ENCODE results near the gene TXNL1. TPM values are rescaled to one million over a fixed set of nuclear protein-coding genes. Genes with fewer than 3 reads are reported as not detected.

Gene TXNL1
- total RNA-seq, 1 donor from 2014 or later, result 128 TPM

DNA sequence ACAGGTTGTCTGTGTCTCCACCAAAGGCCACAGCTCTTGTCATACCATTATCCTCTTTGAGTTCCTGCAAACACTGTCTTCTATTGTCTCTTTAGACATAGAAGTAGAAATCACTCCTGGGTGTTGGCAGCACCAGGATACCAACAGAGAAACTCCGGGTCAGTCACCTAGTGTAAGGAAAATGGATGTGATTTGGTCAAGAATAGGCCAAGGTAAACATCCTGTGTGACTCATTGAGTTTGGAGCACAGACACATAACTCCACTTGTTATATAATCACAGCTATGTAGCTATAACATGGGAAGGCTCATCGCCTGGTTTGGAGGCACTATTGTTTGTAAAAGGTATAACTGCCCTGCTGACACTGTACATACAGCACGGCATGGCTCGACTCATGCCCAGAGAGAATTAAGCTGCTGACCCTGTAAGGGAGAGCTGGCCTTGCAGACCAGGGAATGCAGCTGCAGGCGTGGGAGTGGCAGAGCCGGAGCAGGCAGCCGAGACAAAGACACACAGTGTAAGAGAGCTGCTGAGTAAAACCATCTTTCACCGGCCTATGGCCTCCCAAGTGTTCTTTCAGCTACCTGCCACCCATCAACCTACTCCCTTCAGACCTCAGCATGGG lies 3.4 kb upstream of the TXNL1 start:
- H3K27me3 Mint-ChIP-seq (ENCODE audit: insufficient read depth, low read depth), result peaks cover 2% of the 10 kb centered on the region
- H3K9ac ChIP-seq, result no peak overlapping the region
- no peak overlapping the region for H2AFZ ChIP-seq (replicated peaks)
- peaks cover 5% of the 10 kb centered on the region for H3K4me1 ChIP-seq
- H3K9me3 Mint-ChIP-seq, result peaks cover 2% of the 10 kb centered on the region
- no peak overlapping the region for H3K27ac ChIP-seq
- peaks cover 2% of the 10 kb centered on the region for H3F3A ChIP-seq (ENCODE audit: low read depth)
- no peak overlapping the region for H3K4me3 Mint-ChIP-seq
- H3K79me2 ChIP-seq (ENCODE audit: low read depth), result peaks cover 16% of the 10 kb centered on the region
- TF ChIP-seq EZH2 (IDR thresholded peaks at IDR 0.05), result no peak
- TF ChIP-seq, protein P1, sequence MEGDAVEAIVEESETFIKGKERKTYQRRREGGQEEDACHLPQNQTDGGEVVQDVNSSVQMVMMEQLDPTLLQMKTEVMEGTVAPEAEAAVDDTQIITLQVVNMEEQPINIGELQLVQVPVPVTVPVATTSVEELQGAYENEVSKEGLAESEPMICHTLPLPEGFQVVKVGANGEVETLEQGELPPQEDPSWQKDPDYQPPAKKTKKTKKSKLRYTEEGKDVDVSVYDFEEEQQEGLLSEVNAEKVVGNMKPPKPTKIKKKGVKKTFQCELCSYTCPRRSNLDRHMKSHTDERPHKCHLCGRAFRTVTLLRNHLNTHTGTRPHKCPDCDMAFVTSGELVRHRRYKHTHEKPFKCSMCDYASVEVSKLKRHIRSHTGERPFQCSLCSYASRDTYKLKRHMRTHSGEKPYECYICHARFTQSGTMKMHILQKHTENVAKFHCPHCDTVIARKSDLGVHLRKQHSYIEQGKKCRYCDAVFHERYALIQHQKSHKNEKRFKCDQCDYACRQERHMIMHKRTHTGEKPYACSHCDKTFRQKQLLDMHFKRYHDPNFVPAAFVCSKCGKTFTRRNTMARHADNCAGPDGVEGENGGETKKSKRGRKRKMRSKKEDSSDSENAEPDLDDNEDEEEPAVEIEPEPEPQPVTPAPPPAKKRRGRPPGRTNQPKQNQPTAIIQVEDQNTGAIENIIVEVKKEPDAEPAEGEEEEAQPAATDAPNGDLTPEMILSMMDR (IDR thresholded peaks at IDR 0.05), result no peak
- no peak for TF ChIP-seq EZH2phosphoT487 (IDR thresholded peaks at IDR 0.05)
- H3K27ac Mint-ChIP-seq, result no peak overlapping the region
- DNase-seq (ENCODE audit: low spot score), result no peak
- H3K27me3 ChIP-seq, result no peaks in the 10 kb centered on the region
- no peaks in the 10 kb centered on the region for H3K36me3 Mint-ChIP-seq
- no peaks in the 10 kb centered on the region for H3K36me3 ChIP-seq
- no peak overlapping the region for H3K4me2 ChIP-seq
- no peaks in the 10 kb centered on the region for H3K9me3 ChIP-seq (ENCODE audit: low read depth)
- H3K4me1 Mint-ChIP-seq, result peaks cover 14% of the 10 kb centered on the region
- H3K4me3 ChIP-seq, result no peak overlapping the region
- peaks cover 13% of the 10 kb centered on the region for H4K20me1 ChIP-seq (ENCODE audit: low read depth)

DNA sequence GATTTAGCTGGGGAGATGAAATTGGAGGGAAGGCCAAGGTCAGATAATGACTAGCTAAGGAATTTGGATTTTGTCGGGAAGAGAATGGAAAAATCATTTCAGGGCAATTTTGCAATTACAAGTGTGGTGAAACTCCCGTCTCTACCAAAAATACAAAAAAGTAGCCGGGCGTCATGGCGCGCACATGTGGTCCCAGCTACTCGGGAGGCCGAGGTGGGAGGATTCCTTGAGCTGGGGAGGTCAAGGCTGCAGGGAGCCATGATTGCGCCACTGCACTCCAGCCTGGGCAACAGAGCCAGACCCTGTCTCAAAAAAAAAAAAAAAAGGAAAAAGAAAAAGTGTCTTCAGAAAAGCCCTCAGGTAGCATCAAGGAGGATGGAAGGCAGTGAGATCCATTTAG lies 1.2 kb upstream of the TXNL1 start:
- H4K20me1 ChIP-seq (ENCODE audit: low read depth), result peaks cover 34% of the 10 kb centered on the region
- no peaks in the 10 kb centered on the region for H3K27me3 ChIP-seq
- no peak overlapping the region for H3K27ac ChIP-seq
- no peaks in the 10 kb centered on the region for H3K9me3 ChIP-seq (ENCODE audit: low read depth)
- H3K4me1 ChIP-seq, result peaks cover 9% of the 10 kb centered on the region
- H3K9ac ChIP-seq, result no peak overlapping the region
- no peak overlapping the region for H2AFZ ChIP-seq (replicated peaks)
- H3K4me2 ChIP-seq, result no peak overlapping the region
- Mint-ChIP-seq H3K36me3 (peaks cover 3% of the 10 kb centered on the region), H3K27ac (no peak overlapping the region), H3K9me3 (peaks cover 2% of the 10 kb centered on the region), H3K4me1 (peaks cover 18% of the 10 kb centered on the region), H3K4me3 (peak overlapping the region; percentile 100), H3K27me3 (ENCODE audit: insufficient read depth, low read depth) (peaks cover 2% of the 10 kb centered on the region)
- peaks cover 2% of the 10 kb centered on the region for H3F3A ChIP-seq (ENCODE audit: low read depth)
- peaks cover 38% of the 10 kb centered on the region for H3K79me2 ChIP-seq (ENCODE audit: low read depth)
- no peak for TF ChIP-seq EZH2phosphoT487 (IDR thresholded peaks at IDR 0.05)
- TF ChIP-seq, protein P1 (IDR thresholded peaks at IDR 0.05), result no peak
- TF ChIP-seq EZH2 (IDR thresholded peaks at IDR 0.05), result no peak
- DNase-seq (ENCODE audit: low spot score), result no peak
- H3K4me3 ChIP-seq, result no peak overlapping the region
- H3K36me3 ChIP-seq, result no peaks in the 10 kb centered on the region

DNA sequence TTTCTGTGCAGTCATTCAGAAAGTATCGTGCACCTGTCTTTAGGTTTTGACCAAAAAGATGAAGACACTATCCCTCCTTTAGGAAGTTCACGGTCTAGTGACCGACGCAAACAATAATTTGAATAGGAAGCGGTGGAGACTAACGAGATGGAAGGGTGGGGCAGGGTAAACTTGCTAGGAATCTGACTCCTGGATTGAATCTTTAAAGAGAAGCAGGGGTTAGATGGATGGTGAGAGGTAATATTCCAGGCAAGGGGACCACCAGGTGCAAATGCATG lies 651 bp upstream of the TXNL1 start:
- Mint-ChIP-seq H3K27me3 (ENCODE audit: insufficient read depth, low read depth) (peaks cover 2% of the 10 kb centered on the region), H3K4me1 (peaks cover 20% of the 10 kb centered on the region), H3K9me3 (peaks cover 2% of the 10 kb centered on the region), H3K4me3 (peak overlapping the region; percentile 100), H3K27ac (peak overlapping the region; percentile 99), H3K36me3 (peaks cover 6% of the 10 kb centered on the region)
- Histone ChIP-seq H3K36me3 (no peaks in the 10 kb centered on the region), H2AFZ (replicated peaks) (peak overlapping the region; percentile 69), H4K20me1 (ENCODE audit: low read depth) (peaks cover 39% of the 10 kb centered on the region), H3F3A (ENCODE audit: low read depth) (peaks cover 2% of the 10 kb centered on the region), H3K79me2 (ENCODE audit: low read depth) (peaks cover 44% of the 10 kb centered on the region), H3K27ac (no peak overlapping the region), H3K27me3 (no peaks in the 10 kb centered on the region), H3K4me3 (peak overlapping the region; percentile 84), H3K9me3 (ENCODE audit: low read depth) (no peaks in the 10 kb centered on the region), H3K4me1 (peaks cover 9% of the 10 kb centered on the region), H3K9ac (no peak overlapping the region), H3K4me2 (peak overlapping the region; percentile 98)
- peak; percentile 1 for DNase-seq (ENCODE audit: low spot score)
- TF ChIP-seq EZH2phosphoT487 (IDR thresholded peaks at IDR 0.05) (no peak), EZH2 (IDR thresholded peaks at IDR 0.05) (no peak)
- TF ChIP-seq, protein P1 (IDR thresholded peaks at IDR 0.05), result no peak
